A673 (cell line): ENCODE measurements around the gene YWHAG. TPM values are rescaled to one million over a fixed set of nuclear protein-coding genes. Genes with fewer than 3 reads are reported as not detected.

Experiments
- BruUV-seq: library from RNA; stranded (reverse); fragments of 400-500 nt; replicated peaks from 2 replicates; lab custom pipeline; 2021; lab: Mats Ljungman, UMichigan
- CTCF ChIA-PET: fragments of 300-600 bp; sonication (Branson Sonifier 250); formaldehyde crosslinking; loops from one replicate; lab custom pipeline; 2022; ENCODE audit warnings: antibody characterized with exemption; lab: Charles Lee
- POLR2A ChIA-PET: fragments of 300-600 bp; sonication (Branson Sonifier 250); formaldehyde crosslinking; loops from one replicate; lab custom pipeline; 2022; ENCODE audit warnings: antibody characterized with exemption; ENCODE audit not compliant: low non-redundant PET; lab: Charles Lee
- DNase-seq: peaks from one replicate; pipeline ENCODE4 v3.0.0-alpha.2; 2015; ENCODE audit warnings: low spot score
- H3K27ac ChIP-seq: fragments of 200-600 bp; sonication (generic); 2 replicates; pipeline ENCODE4 v1.5.1; 2016; ENCODE audit warnings: mixed run types, low read depth, mild to moderate bottlenecking, mixed read lengths, antibody characterized with exemption, low read length; ENCODE audit not compliant: poor library complexity, severe bottlenecking
- H3K27me3 ChIP-seq: fragments of 200-600 bp; sonication (generic); replicated peaks from 2 replicates; pipeline ENCODE4 v1.6.1; 2017; ENCODE audit warnings: mixed run types, low read depth, mild to moderate bottlenecking, mixed read lengths, antibody characterized with exemption, low read length; ENCODE audit not compliant: insufficient read depth, poor library complexity
- H3K36me3 ChIP-seq: fragments of 200-600 bp; sonication (generic); 2 replicates; pipeline ENCODE4 v1.6.1; 2016; ENCODE audit warnings: mixed run types, mild to moderate bottlenecking, mixed read lengths, antibody characterized with exemption, low read length; ENCODE audit not compliant: insufficient read depth, poor library complexity, severe bottlenecking
- H3K4me1 ChIP-seq: fragments of 200-600 bp; sonication (generic); 2 replicates; pipeline ENCODE4 v1.6.1; 2017; ENCODE audit warnings: mixed run types, mild to moderate bottlenecking, mixed read lengths, antibody characterized with exemption, low read length; ENCODE audit not compliant: insufficient read depth, poor library complexity, severe bottlenecking
- H3K4me3 ChIP-seq: fragments of 200-600 bp; sonication (generic); 2 replicates; pipeline ENCODE4 v1.5.1; 2016; ENCODE audit warnings: low read depth, mixed run types, mild to moderate bottlenecking, mixed read lengths, low read length; ENCODE audit not compliant: poor library complexity, severe bottlenecking
- H3K9me3 ChIP-seq: fragments of 200-600 bp; sonication (generic); 2 replicates; pipeline ENCODE4 v1.6.1; 2016; ENCODE audit warnings: mixed run types, low read depth, mild to moderate bottlenecking, mixed read lengths, antibody characterized with exemption, low read length; ENCODE audit not compliant: poor library complexity, severe bottlenecking
- EZH2 ChIP-seq: fragments of 200-600 bp; sonication (generic); IDR thresholded peaks from 2 replicates; pipeline ENCODE4 v1.6.1; 2017; ENCODE audit warnings: borderline replicate concordance, low read depth, mild to moderate bottlenecking, mixed read lengths, antibody characterized with exemption, low read length; ENCODE audit not compliant: poor library complexity, severe bottlenecking
- intact Hi-C: fragments of 100-400 bp; cut with micrococcal nuclease; formaldehyde crosslinking; loops from one replicate; pipeline ENCODE4 v1.10.0; 2022; ENCODE audit not compliant: unreplicated experiment
- total RNA-seq: library from RNA; stranded (reverse); gene quantifications from 2 replicates; pipeline ENCODE4 v1.2.3, GENCODE V29; 2021
- TF ChIP-seq, protein P1 (sequence below): fragments of 300-800, 200-600 bp; sonication (generic); conservative IDR thresholded peaks from 2 replicates; pipeline ENCODE4 v1.5.1; 2017; ENCODE audit warnings: low read depth, mild to moderate bottlenecking, antibody characterized with exemption, low read length, moderate library complexity, mixed read lengths

The YWHAG gene
- total RNA-seq, 1 experiment from 2014 or later, result 249 TPM

DNA sequence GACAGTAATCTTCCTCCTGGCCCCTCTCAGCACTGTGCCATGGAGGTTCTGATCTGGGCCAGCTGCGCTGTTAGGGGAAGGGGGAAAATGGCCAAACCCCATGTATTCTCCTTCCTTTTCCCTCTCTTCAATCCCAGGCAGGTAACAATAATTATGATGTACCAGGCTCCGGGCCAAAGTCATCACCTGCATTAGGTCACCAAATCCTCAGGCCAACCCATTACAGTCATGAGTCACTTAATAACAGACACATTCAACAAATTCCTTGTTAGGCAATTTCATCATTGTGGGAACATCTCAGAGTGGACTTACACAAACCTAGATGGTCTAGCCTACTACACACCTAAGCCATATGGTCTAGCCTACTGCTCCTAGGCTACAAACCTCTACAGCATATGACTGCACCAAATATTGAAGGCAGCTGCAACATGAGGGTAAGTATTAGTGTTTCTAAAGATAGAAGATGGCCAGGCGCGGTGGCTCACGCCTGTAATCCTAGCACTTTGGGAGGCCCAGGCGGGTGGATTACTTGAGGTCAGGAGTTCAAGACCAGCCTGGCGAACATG lies 58.5 kb downstream of the YWHAG start:
- DNase-seq, result no peak
- Histone ChIP-seq H3K27ac (no peak overlapping the region), H3K27me3 (no peaks in the 10 kb centered on the region), H3K9me3 (no peaks in the 10 kb centered on the region), H3K4me1 (peaks cover 7% of the 10 kb centered on the region), H3K36me3 (peaks cover 13% of the 10 kb centered on the region), H3K4me3 (no peak overlapping the region)
- ChIA-PET POLR2A (no interaction called here), CTCF (no interaction called here)
- intact Hi-C loops, result no loop called here
- no TSS peak for BruUV-seq
- no peak for TF ChIP-seq EZH2
- TF ChIP-seq, protein P1, sequence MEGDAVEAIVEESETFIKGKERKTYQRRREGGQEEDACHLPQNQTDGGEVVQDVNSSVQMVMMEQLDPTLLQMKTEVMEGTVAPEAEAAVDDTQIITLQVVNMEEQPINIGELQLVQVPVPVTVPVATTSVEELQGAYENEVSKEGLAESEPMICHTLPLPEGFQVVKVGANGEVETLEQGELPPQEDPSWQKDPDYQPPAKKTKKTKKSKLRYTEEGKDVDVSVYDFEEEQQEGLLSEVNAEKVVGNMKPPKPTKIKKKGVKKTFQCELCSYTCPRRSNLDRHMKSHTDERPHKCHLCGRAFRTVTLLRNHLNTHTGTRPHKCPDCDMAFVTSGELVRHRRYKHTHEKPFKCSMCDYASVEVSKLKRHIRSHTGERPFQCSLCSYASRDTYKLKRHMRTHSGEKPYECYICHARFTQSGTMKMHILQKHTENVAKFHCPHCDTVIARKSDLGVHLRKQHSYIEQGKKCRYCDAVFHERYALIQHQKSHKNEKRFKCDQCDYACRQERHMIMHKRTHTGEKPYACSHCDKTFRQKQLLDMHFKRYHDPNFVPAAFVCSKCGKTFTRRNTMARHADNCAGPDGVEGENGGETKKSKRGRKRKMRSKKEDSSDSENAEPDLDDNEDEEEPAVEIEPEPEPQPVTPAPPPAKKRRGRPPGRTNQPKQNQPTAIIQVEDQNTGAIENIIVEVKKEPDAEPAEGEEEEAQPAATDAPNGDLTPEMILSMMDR, result no peak

DNA sequence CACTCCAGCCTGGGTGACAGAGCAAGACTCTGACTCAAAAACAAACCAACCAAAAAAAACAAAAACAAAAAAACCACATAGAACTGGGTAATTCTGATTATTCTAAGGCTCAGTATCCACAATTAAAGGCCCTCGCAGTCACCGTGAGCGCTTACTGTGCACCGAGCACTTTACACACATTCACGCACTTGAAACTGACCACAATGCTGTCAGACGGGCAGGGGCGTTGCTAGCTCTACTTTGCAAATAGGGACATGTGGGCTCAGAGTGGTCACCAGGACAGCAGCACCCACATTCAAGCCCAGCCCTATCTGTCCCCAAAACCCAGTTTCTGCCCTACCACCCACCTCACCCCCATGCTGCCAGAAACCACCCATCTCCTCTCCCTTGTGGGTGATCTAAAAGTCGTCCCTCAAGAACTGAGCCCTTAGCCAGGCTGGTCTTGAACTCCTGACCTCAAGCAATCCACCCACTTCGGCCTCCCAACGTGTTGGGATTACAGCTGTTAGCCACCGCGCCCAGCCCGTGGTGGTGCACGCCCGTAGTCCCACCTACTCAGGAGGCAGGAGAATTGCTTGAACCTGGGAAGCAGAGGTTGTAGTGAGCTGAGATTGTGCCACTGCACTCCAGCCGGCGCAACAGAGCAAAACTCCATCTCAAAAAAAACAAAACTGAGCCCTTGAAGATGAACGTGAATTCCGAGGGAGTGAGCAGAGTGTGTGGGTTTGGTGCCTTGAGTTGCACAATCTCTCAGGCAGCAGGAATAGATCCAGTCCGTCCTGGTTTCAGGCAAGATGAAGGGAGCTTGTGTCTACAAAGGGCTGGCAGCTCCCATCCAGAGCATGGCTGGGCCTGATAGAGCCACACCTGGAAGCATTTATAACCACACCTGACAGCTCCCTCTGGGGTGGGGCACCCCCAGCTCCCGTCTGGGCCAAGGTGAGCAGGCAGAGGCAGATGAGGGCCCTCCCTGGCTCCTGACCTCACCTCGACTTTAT lies 61.7 kb downstream of the YWHAG start:
- TF ChIP-seq, protein P1, result no peak
- no peak for TF ChIP-seq EZH2
- Histone ChIP-seq H3K4me3 (no peak overlapping the region), H3K9me3 (no peaks in the 10 kb centered on the region), H3K27ac (no peak overlapping the region), H3K4me1 (peaks cover 17% of the 10 kb centered on the region), H3K27me3 (no peaks in the 10 kb centered on the region), H3K36me3 (no peaks in the 10 kb centered on the region)
- POLR2A ChIA-PET, result no interaction called here
- CTCF ChIA-PET, result no interaction called here
- intact Hi-C loops, result no loop called here
- no peak for DNase-seq
- BruUV-seq, result no TSS peak

DNA sequence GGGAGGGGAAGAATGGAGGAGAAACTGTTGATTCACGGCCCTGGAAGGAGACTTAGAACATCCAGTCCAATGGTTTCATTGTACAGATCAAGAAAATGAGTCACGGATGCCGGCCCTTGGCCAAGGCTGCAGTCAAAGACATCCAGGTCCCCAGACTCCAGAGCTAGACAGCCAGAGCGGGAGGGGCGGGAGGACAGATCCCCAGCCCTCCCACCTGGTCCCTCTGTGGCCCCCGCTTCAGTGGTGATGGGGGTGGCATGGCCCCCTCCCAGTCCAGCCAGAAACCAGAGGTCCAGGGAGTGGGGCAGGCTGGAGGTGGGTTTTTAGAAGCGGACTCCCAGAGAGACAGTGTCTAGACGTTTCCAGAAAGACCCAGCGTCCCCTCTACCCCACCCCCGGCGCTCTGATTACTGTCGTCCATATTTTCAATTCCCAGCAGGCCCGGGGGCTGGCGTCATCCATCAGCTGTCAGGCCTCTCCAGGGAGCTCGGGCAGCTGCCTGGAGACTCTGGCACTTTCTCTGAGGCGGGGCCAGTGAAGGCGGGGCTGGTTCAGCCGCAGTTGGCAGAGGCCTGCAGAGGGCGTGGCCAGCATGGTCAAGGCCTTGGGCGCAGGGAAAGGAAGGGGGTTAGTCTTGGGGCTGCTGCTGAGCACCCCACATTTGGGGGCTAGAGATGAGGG lies 64.3 kb downstream of the YWHAG start:
- no peak for TF ChIP-seq EZH2
- TF ChIP-seq, protein P1, result no peak
- ChIA-PET CTCF (interaction anchor here (0.6 to 1.0 kb wide), 3 partner anchors 15 to 20 kb away, joined by 3 to 5 read pairs (median 3); no protein-coding TSS in a partner anchor), POLR2A (interaction anchor here (0.6 kb wide), 1 partner anchor 113 kb away, joined by 4 read pairs; no protein-coding TSS in a partner anchor)
- intact Hi-C loops, result loop anchor here (1.0 kb wide), 1 partner anchor 8 kb away; the partner anchor contains the start of gene HSPB1
- H3K36me3 ChIP-seq, result no peaks in the 10 kb centered on the region
- BruUV-seq, result no TSS peak
- no peaks in the 10 kb centered on the region for H3K9me3 ChIP-seq
- no peaks in the 10 kb centered on the region for H3K27me3 ChIP-seq
- H3K4me1 ChIP-seq, result peaks cover 29% of the 10 kb centered on the region
- H3K27ac ChIP-seq, result peak overlapping the region; percentile 86
- H3K4me3 ChIP-seq, result peak overlapping the region; percentile 11
- DNase-seq, result peak; percentile 97
